ENCODE data around the gene SIX2.

SIX2 gene

DNA sequence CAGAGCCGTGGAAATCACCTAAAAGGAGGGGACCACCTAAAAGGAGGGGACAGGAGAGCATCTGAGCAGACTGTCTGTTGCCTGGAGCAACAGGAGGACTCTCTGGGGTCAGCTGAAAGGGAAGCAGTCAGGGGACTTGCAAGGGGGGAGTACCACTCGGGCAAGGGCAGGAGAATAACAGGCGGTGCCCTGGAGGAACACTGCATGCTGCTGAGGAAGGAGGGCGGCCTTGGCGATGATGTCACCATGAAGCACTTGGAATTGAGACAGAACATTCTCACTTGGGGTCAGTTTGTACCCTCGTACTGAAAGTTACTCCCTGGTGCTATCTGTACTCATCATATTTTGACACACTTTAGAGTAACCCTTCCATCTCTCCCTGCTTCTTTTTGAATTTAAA lies 49.4 kb downstream of the SIX2 start:
- TF ChIP-seq, protein P1, sequence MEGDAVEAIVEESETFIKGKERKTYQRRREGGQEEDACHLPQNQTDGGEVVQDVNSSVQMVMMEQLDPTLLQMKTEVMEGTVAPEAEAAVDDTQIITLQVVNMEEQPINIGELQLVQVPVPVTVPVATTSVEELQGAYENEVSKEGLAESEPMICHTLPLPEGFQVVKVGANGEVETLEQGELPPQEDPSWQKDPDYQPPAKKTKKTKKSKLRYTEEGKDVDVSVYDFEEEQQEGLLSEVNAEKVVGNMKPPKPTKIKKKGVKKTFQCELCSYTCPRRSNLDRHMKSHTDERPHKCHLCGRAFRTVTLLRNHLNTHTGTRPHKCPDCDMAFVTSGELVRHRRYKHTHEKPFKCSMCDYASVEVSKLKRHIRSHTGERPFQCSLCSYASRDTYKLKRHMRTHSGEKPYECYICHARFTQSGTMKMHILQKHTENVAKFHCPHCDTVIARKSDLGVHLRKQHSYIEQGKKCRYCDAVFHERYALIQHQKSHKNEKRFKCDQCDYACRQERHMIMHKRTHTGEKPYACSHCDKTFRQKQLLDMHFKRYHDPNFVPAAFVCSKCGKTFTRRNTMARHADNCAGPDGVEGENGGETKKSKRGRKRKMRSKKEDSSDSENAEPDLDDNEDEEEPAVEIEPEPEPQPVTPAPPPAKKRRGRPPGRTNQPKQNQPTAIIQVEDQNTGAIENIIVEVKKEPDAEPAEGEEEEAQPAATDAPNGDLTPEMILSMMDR (IDR thresholded peaks at IDR 0.05; ENCODE audit: control insufficient read depth, extremely low read depth, insufficient read depth) = no peak
- H3K4me3 ChIP-seq (ENCODE audit: low read depth, low read length) = no peak overlapping the region
- DNase-seq (ENCODE audit: low read depth) = no peak

DNA sequence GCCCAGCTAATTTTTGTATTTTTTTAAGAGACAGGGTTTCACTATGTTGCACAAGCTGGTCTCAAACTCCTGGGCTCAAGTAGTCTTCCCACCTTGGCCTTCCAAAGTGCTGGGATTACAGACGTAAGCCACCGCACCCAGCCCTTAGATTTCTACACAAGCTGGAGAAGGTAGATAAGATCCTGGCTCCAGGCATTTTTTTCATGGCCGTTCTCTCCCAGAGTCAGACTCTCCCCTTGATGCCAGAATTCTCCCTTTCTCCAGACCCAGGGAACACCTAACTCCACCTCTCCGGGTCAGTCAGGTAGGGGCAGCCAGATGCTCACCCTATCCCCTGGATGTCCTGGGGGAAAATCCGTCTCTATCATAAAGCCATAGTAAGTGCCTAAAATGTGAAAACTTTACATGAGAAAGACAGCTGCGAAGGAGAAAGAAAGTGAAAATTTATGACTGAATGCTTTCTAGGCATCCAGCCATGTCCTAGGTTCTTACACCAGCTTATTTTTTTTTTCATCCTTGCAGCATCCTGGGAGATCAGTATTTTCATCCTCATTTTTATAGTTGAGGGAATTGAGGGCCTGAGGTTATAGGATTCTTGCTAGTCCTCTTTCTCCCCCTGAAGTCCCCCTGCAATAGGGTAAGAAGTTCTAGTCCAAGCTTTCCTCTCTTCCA lies 51.5 kb downstream of the SIX2 start:
- TF ChIP-seq, protein P1 (IDR thresholded peaks at IDR 0.05; ENCODE audit: control insufficient read depth, extremely low read depth, insufficient read depth) = no peak
- no peak for DNase-seq (ENCODE audit: low read depth)
- no peak overlapping the region for H3K4me3 ChIP-seq (ENCODE audit: low read depth, low read length)

DNA sequence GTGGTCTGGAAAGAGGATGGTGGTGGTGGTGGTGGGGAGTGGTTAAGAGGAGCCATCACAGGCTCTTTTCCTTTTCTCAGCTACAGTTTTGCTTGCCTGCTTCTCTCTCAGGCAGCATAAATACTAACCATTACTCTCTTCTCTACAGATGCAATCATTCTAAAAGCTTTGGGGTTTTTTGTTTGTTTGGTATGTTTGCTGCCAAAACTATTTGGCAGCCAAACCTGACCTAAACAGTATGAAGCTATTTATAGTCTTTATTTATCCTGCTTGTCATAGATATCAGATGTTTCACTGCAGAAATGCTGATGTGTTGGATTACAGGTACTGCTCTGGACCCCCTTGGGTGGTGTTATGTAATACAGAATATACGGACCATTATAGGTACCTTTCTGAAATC lies 52.4 kb downstream of the SIX2 start:
- no peak overlapping the region for H3K4me3 ChIP-seq (ENCODE audit: low read depth, low read length)
- DNase-seq (ENCODE audit: low read depth) = no peak
- TF ChIP-seq, protein P1 (IDR thresholded peaks at IDR 0.05; ENCODE audit: control insufficient read depth, extremely low read depth, insufficient read depth) = no peak

DNA sequence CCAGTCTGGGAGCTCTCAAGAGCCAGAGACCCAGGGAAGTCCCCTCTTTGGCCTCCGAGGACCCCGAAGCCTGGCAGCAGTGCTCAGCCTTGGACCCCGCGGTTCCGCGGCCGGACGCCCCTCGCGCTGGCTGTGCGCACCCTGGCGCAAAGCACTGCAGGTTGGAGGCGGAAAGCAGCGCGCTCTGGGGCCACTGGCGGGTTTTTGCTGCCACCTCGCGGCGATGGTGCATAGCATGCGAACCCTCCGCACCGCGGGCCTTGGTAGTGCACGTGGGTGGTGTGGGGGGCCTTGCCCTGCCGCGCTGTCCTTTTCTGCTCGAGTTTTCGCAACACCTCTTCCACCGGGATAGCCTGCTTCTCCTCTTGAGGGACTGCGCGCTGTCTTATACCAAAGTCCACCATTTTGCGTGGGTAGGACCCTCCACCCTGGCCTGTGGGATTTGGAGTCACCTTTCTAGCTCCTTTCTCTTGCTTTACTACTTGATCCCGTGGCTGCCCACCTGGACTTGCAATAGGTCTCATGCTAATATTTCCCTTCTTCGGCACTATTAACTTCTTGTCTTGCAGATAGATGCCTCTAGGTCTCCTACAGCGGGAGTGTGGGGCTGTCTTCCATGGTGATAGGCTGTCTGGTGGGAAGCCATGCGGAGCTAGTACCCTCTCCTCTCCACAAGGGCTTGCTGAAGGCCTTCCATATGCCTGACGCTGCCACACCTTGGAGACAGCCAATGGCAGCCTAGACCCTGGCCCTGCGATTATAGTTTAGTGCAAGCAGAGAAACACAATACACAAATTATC lies 53.5 kb downstream of the SIX2 start:
- DNase-seq (ENCODE audit: low read depth) = no peak
- H3K4me3 ChIP-seq (ENCODE audit: low read depth, low read length) = peak overlapping the region; percentile 25; the same call in 1 of the 2 replicates
- TF ChIP-seq, protein P1 (IDR thresholded peaks at IDR 0.05; ENCODE audit: control insufficient read depth, extremely low read depth, insufficient read depth) = peak; percentile 79

Measured in LNCaP clone FGC (cell line).